Cardiac muscle cell (in vitro differentiated cells and primary cell): ENCODE measurements around the gene GJA3. TPM values are rescaled to one million over a fixed set of nuclear protein-coding genes. Genes with fewer than 3 reads are reported as not detected.

Source experiments
- DNase-seq, 2 donors: peaks; one replicate each; pipeline versions ENCODE4 v3.0.0 to v3.0.0-alpha.2; 2010 to 2017; ENCODE audit warnings: low read depth in 1 of 2, low spot score in 1 of 2
- H3K27ac ChIP-seq: fragments of 200-600 bp; sonication (generic); 2 replicates; pipeline ENCODE4 v1.5.1; 2016
- H3K27me3 ChIP-seq: fragments of 200-600 bp; sonication (generic); 2 replicates; pipeline ENCODE4 v1.6.0; 2016; ENCODE audit warnings: control low read depth
- H3K36me3 ChIP-seq: fragments of 200-600 bp; sonication (generic); 2 replicates; pipeline ENCODE4 v1.5.1; 2016; ENCODE audit warnings: control low read depth
- H3K4me1 ChIP-seq: fragments of 200-600 bp; sonication (generic); 2 replicates; pipeline ENCODE4 v1.8.1; 2017; ENCODE audit warnings: low read depth, mild to moderate bottlenecking, mixed run types
- H3K4me3 ChIP-seq: fragments of 200-600 bp; sonication (generic); 2 replicates; pipeline ENCODE4 v1.5.1; 2016; ENCODE audit warnings: mild to moderate bottlenecking
- H3K9me3 ChIP-seq: fragments of 200-600 bp; sonication (generic); 2 replicates; pipeline ENCODE4 v1.5.1; 2017; ENCODE audit warnings: low read depth, mild to moderate bottlenecking, control low read depth
- polyA plus RNA-seq: library from polyadenylated mRNA; unstranded; fragments of >200 nt; fragmentation: Nextera tagmentation; extraction: Ambion mirVana; gene quantifications from 2 replicates; pipeline ENCODE4 v1.2.1, GENCODE V29; 2016
- total RNA-seq: library from RNA; depleted of rRNA; stranded (reverse); fragments of >200 nt; gene quantifications from 2 replicates; pipeline ENCODE4 v1.2.3, GENCODE V29; 2016
- TF ChIP-seq, protein P1 (sequence below): IDR thresholded peaks from 2 replicates; pipeline ENCODE4 v1.5.1; 2012; ENCODE audit warnings: low read depth, mild to moderate bottlenecking, low read length

Gene GJA3
- total and polyA plus RNA-seq, 2 experiments from 2014 or later: 123 to 201 TPM

- TF ChIP-seq, protein P1, sequence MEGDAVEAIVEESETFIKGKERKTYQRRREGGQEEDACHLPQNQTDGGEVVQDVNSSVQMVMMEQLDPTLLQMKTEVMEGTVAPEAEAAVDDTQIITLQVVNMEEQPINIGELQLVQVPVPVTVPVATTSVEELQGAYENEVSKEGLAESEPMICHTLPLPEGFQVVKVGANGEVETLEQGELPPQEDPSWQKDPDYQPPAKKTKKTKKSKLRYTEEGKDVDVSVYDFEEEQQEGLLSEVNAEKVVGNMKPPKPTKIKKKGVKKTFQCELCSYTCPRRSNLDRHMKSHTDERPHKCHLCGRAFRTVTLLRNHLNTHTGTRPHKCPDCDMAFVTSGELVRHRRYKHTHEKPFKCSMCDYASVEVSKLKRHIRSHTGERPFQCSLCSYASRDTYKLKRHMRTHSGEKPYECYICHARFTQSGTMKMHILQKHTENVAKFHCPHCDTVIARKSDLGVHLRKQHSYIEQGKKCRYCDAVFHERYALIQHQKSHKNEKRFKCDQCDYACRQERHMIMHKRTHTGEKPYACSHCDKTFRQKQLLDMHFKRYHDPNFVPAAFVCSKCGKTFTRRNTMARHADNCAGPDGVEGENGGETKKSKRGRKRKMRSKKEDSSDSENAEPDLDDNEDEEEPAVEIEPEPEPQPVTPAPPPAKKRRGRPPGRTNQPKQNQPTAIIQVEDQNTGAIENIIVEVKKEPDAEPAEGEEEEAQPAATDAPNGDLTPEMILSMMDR: no peak
- DNase-seq: no peak
- Histone ChIP-seq H3K9me3 (no peaks in the 10 kb centered on the region), H3K4me3 (no peak overlapping the region), H3K4me1 (peaks cover 65% of the 10 kb centered on the region), H3K27me3 (no peaks in the 10 kb centered on the region), H3K27ac (peak overlapping the region; percentile 89), H3K36me3 (no peaks in the 10 kb centered on the region)
These were observed 9.2 kb downstream of the GJA3 start for GRCh38 chr13:20151612-20152011.

- Histone ChIP-seq H3K4me3 (no peak overlapping the region), H3K4me1 (peaks cover 66% of the 10 kb centered on the region), H3K9me3 (no peaks in the 10 kb centered on the region), H3K36me3 (no peaks in the 10 kb centered on the region), H3K27ac (peak overlapping the region; percentile 89), H3K27me3 (no peaks in the 10 kb centered on the region)
- TF ChIP-seq, protein P1: no peak
- DNase-seq: peak in 1 of 2 donors; percentile 74
These were observed 9.8 kb downstream of the GJA3 start for GRCh38 chr13:20151016-20151415.

DNA sequence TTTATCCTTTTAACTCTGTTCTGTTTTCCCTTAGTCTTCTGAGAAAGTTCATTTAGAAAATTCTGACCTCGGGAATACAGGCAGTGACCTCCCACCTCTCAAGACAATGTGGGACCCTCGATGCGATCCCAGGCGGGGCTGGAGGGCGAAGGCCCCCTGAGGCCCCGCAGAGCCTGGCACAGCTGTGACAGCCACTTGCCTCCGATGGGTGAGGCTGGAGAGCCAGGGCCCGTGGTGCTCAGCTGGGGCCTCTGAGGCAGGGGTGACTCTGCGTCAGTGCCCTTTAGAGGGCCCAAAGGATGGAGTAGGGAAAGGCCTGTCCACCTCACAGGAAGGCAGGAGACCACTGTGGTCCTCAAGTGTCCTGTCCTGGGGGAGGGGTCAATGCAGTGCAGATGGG lies 10.3 kb downstream of the GJA3 start:
- DNase-seq: no peak
- Histone ChIP-seq H3K27ac (peak overlapping the region; percentile 89), H3K36me3 (no peaks in the 10 kb centered on the region), H3K27me3 (no peaks in the 10 kb centered on the region), H3K9me3 (no peaks in the 10 kb centered on the region), H3K4me3 (no peak overlapping the region), H3K4me1 (peaks cover 71% of the 10 kb centered on the region)
- TF ChIP-seq, protein P1: no peak

DNA sequence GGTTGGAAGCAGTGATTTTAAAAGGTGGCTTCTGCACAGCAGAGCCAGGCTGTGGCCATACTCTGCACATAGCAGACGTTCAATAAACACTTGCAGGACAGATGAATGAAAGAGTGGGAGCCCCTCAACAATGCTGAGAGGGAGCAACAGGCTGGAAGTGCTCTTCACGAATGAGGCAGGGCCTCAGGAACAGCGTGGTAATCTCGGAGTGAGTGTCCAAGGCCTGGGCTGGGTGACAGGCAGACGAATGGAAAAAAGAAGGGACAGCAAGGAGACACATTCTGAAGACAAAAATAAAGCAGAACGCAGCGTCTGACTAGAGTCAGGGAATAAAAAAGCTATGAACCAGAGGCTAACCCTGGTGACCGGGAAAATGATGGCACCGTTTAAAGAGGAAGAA lies 11.1 kb downstream of the GJA3 start:
- no peaks in the 10 kb centered on the region for H3K36me3 ChIP-seq
- no peaks in the 10 kb centered on the region for H3K9me3 ChIP-seq
- peaks cover 74% of the 10 kb centered on the region for H3K4me1 ChIP-seq
- TF ChIP-seq, protein P1: no peak
- no peak overlapping the region for H3K4me3 ChIP-seq
- no peaks in the 10 kb centered on the region for H3K27me3 ChIP-seq
- peak in 1 of 2 donors; percentile 46 for DNase-seq
- H3K27ac ChIP-seq: peak overlapping the region; percentile 89

DNA sequence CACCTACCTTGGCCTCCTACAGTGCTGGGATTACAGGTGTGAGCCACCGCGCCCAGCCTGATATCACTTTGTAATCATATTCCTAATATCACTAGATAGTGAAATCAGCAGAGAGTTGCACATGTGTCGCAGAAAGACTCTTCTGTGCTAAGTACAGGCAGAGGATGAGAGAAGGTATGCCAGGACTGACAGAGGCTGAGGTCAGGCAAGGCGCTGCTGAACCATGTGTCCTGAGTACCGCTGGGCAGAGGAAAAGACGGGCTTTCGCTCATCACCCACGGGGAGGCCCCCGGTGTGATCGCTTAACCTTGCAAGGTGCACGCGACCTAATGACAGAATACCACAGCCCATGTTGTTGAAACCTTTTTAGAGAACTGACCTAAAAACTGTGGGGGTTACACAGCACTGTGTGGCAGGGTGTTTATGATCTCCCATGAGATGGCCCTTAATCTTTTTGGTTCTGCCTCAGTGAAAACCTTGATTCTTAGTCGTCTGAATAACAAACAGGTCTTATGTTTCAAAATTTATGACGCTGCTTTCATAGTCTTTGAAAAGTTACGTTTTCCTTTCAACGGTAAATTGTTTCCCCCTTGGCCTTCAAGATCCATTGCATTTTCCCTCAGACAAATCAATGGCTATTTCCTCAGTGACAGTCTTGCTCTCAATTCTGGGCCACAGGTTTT lies 12.2 kb downstream of the GJA3 start:
- TF ChIP-seq, protein P1: no peak
- Histone ChIP-seq H3K27ac (peak overlapping the region; percentile 89), H3K27me3 (no peaks in the 10 kb centered on the region), H3K4me3 (no peak overlapping the region), H3K4me1 (peaks cover 79% of the 10 kb centered on the region), H3K36me3 (no peaks in the 10 kb centered on the region), H3K9me3 (no peaks in the 10 kb centered on the region)
- no peak for DNase-seq
